HG03432 (cell line): Measurements from ENCODE around the gene CERS2.
"Not testable (repeated sequence)": the region's sequence is repeated elsewhere in the genome, so short reads cannot be mapped to it uniquely, and the experiment has no call there.

ENCODE experiments used
- ATAC-seq: cut with Tn5 transposase; IDR thresholded peaks from one replicate; pipeline ENCODE4 v1.9.1; 2021; ENCODE audit warnings: mild to moderate bottlenecking, moderate library complexity; ENCODE audit not compliant: unreplicated experiment

The CERS2 gene

DNA sequence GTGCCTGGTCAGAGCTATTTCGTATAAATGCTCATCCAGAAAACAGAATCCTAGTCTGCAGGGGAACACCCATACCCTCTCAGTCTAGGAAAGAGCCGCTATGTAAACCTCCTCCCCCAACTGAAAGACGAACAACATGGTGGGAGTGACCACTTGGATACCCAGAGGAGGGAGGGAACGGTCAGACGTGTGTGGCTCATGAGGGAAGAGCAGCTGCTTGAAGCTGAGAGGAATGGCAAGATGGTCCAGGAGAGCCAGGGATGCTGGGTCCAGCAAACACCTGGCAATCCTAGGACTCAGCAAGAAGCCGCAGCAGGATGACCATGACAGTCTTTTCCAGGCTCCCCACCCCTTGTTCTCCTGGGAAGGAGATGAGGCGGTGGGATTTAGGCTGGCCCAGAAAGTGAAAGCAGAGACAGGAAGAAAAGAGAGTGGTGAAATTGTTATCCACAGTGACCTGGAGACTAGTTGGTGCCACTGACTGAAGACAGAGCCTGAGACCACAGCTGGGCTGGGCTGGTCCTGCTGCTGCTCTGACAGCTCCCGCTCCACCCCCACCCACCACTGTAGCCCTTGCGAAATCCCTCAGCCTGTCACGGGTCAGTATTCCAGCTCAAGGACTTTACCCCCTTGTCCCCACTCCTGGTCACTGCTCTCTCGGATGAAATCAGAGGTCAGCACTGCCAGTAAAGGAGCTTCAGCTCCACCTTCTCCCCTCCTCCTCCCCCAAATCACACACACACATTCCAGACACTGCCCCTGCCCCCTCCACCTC lies 3.6 kb downstream of the CERS2 start:
- ATAC-seq = no peak

DNA sequence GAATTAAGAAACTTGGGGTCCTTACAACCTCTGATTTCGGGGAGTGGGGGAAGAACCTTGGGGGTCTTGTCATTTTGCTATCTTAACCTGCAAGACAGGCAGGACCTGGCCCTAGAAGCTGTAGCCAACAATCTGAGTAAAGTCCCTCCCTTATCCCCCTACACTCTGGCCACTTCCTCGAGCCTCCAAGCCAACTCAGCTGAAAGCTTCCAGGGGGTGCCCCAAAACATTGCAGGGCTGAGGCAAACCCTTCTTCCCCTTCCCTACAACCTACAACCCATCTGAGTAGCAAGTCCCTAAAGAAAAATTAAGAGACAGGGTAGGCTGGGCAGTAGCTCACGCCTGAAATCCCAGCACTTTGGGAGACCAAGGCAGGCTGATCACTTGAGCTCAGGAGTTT lies 5.0 kb downstream of the CERS2 start:
- ATAC-seq = no peak

DNA sequence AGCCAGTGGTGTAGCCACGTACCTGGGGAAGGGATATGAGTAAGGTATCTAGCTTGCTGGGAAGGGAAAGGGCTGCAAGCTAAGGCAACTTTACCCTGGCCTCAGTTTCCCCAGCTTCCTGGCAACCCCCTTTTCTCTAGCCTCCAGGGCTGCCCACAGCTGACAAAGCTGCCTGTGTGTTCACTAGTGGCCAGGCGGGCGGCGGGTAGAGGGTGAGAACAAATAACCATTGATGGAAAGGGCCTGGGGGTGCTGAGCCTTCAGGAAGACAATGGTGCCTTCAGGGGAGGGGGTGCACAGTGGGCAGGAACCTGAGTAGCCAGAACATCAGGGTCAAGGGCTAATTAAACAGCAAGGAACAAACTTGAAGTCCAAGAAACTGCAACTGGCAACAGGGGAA lies 6.1 kb downstream of the CERS2 start:
- ATAC-seq = no peak

DNA sequence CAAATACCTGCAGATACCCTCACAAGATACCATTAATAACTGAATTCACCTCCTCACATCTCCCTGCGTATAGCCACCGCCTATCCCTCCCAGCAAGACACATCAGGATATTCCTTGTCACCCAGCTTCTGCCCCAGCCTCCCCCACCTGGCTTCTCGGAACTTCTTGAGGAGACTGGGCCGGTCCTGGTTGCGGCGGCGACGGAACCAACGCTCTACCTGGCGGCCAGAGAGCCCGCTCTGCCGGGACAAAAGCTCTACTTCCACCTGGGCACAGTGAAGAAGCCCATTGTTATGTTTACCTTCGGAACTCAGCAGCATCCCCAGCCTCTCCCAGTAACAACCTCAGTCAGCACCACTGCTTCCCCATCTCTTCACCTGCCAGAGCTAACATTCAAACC lies 6.7 kb downstream of the CERS2 start:
- ATAC-seq = no peak

DNA sequence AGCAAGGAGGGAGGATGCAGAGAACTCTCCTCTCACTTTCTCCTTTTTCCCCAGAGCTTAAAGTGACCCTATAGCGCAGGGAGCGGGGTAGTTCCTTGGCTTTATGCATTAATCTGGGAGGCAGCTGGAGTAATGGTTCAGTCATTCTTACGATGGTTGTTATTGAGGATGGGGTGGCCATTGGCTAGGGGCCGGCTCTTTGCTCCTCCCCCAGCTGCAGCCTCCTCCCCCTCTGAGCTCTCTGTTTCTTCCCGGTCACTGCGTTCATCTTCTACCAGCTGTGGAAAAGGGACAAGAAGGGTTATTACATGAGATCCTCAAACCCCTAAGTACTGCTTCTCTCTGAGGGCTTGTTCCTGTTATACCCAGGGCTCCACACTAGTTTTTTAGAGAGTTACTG lies 8.6 kb downstream of the CERS2 start:
- no peak for ATAC-seq

DNA sequence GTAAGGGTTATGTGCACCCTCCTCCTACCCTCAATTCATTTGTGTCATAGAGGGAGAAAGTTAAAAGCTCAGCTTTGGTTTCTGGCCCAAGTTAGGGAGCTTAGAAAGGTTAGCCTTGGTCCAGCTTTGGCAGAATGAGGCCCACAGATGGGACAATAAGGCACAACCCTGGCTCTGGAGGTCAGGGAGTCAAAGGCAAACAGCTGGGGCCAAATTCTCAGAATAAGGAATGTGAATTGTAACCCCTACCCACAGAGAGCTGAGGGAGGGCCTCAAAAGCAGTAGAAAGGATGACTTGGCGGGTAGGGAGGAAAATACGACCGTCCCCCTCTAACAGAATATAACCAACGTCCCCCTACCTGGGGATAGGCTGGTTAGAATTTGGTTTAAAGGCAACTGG lies 9.0 kb downstream of the CERS2 start:
- no peak for ATAC-seq

DNA sequence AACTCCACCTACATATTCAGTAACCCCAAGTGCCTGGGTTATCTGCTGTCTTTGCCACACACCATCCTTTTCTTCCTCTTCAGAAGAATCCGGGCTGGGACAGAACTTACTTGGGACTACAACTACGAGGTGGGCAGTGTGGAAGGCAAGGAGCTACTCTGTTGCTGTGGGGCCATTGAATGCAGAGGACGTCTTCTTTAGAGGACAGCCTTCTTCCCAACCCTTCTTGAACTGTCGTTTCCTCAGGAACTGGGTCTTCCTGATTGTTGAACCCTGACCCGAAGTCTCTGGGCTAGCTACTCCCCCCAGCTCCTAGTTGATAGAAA lies 10.5 kb downstream of the CERS2 start:
- ATAC-seq = no peak

DNA sequence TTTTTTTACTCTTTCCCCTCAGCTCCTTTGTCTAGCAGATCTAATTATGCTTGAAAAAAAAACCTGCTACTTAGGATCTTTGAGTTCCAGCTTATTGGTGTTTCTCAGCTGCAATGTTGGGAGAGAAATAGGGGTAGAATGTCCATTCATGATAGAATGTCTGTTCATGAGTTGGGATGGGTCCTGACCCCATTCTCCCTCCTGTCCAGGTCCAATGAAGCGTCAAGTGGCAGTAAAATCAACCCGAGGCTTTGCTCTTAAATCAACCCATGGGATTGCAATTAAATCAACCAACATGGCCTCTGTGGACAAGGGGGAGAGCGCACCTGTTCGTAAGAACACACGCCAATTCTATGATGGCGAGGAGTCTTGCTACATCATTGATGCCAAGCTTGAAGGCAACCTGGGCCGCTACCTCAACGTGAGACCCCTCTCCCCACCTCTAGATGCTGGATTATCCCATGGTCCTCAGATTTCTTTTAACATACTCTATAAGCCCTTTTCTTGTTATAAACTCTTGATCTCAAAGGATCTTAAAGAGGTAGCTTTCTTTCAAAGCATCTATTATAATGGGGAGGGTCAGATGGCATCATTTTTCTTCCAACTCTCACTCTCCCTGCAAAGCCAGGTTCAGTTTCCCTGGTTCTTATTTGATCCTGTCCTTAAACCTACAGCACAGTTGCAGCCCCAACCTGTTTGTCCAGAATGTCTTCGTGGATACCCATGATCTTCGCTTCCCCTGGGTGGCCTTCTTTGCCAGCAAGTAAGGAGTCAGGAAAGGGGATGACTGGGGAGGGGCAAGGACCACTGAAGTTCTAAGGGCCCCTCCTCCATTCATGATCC lies 11.1 kb downstream of the CERS2 start:
- no peak for ATAC-seq

DNA sequence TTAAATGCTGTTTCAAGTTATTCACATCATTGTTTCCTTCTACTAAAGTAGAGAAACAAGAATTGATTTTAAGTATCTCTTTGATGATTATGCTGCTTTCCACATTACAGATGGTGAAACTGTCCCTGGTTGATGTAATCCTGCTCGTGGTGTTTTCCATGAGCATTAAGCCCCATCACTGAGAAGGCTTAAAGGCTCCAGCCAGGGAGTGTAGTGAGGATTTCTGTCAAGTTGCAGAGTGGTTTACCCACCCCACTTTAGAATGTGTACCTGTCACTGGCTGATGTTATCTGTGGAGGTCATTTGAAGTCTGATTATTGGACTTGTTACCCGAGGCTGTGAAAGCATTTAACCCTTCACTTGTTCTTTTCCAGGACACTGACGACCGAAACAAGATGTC lies 12.9 kb downstream of the CERS2 start:
- no peak for ATAC-seq

DNA sequence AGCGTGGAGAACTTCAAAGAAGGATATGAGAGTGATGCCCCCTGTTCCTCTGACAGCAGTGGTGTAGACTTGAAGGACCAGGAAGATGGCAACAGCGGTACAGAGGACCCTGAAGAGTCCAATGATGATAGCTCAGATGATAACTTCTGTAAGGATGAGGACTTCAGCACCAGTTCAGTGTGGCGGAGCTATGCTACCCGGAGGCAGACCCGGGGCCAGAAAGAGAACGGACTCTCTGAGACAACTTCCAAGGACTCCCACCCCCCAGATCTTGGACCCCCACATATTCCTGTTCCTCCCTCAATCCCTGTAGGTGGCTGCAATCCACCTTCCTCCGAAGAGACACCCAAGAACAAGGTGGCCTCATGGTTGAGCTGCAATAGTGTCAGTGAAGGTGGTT lies 14.0 kb downstream of the CERS2 start:
- no peak for ATAC-seq

DNA sequence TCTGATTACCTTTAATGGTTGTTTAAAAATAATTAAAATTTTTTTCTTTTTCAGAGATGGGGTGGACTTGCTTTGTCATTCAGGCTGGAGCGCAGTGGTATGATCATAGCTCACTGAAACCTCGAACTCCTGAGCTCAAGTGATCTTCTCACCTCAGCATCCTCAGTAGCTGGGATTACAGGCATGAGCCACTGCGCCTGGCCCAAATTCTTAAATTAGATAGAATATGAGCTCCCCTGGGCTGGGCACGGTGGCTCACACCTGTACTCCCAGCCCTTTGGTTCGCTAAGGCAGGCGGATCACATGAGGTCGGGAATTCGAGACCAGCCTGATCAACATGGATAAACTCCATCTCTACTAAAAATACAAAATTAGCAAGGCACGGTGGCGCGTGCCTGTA lies 17.0 kb downstream of the CERS2 start:
- ATAC-seq = no peak

DNA sequence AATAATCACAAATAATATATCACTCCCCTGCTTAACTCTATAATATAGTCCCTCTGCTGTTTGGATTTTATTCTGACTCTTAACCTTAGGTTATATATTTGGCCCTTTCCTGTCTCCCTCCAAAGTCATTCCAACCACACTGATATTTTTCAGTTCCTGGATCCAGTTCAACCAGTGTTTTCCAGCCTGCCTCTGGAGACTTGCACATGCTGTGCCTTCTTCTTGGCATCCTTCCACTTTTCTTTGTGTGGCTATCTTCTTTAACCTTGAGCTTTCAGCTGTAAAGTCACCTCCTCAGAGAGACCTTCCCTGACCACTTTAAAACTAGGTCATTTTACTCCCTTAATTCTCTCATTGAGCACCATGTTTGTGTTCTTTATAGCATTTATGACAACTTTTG lies 19.4 kb downstream of the CERS2 start:
- no peak for ATAC-seq

DNA sequence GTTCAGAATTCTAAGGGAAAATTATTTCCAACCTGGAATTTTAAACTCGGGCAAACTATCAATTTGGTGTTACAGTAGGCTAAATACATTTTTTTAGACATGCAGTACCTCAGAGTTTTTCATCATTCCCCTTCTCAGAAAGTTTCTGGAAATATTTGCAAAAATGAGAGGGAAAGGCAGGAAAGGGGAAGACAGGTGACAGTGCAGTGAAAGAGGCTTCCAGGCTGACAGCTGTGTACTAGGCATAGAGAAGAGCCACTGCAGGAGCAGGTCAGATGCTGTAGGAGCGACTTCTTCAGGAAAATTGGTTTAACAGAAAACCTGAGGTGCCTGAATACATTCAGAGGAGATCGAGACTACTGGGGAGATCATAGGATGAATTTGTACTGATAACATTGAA lies 19.9 kb downstream of the CERS2 start:
- ATAC-seq = no peak

DNA sequence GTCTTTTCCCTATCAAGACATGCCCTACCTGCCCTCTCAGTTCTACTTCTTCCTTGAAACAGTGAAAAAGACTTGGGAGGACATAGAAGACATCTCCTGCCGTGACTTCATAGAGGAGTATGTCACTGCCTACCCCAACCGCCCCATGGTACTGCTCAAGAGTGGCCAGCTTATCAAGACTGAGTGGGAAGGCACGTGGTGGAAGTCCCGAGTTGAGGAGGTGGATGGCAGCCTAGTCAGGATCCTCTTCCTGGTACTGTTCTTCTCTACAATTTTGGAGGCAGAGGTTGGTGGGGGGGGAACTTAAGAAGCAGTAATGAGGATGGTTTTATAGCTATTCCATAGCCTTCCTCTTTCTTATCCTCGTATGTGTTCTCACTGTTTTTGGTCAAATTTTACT lies 29.8 kb downstream of the CERS2 start:
- no peak for ATAC-seq

DNA sequence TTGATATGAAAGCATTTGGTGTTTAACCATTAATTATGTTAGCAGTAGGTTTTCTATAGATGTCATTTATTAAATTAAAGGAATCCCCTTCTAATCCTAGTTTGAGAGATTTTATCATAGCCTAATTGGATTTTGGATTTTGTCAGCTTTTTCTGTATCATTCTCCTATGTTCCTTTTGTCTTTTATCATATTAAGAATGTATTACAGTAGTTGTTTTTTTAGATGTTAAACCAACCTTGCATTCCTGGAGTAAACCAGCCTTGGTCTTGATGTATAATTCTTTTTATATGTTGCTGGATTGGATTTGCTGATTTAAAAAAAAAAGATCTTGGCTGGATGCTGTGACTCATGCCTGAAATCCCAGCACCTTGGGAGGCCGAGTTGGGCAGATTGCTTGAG lies 42.9 kb downstream of the CERS2 start:
- no peak for ATAC-seq

DNA sequence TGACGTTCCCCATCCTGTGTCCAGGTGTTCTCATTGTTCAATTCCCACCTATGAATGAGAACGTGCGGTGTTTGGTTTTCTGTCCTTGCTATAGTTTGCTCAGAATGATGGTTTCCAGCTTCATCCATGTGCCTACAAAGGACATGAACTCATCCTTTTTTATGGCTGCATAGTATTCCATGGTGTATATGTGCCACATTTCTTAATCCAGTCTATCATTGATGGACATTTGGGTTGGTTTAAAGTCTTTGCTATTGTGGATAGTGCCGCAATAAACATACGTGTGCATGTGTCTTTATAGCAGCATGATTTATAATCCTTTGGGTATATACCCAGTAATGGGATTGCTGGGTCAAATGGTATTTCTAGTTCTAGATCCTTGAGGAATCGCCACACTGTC lies 45.9 kb downstream of the CERS2 start:
- ATAC-seq = not testable (repeated sequence)

DNA sequence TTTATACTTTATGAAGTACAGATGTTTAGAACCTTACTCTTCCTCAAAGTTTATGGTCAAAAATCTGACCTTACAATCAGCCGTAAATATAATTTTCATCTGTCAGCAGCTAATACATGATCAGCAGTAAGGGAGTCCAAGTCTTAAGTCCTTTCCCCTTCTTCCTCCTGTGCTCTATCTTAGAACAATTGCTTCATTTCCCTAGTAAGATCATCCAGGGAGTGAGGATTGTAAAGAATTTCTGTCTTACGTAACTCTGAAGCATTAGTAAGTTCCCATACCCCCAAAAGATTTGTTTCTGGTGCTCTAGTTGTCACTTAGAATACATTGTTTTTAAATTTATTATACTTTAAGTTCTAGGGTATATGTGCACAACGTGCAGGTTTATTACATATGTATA lies 46.3 kb downstream of the CERS2 start:
- no peak for ATAC-seq

DNA sequence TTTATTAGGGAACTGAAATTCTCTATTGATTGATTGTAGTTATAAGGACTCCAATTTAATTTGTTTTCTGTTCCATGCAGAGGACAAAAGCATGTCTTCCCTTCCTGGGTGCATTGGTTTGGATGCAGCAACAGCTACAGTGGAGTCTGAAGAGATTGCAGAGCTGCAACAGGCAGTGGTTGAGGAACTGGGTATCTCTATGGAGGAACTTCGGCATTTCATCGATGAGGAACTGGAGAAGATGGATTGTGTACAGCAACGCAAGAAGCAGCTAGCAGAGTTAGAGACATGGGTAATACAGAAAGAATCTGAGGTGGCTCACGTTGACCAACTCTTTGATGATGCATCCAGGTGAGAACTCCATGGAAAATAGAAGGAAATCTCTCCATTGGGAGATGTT lies 47.0 kb downstream of the CERS2 start:
- ATAC-seq = no peak

DNA sequence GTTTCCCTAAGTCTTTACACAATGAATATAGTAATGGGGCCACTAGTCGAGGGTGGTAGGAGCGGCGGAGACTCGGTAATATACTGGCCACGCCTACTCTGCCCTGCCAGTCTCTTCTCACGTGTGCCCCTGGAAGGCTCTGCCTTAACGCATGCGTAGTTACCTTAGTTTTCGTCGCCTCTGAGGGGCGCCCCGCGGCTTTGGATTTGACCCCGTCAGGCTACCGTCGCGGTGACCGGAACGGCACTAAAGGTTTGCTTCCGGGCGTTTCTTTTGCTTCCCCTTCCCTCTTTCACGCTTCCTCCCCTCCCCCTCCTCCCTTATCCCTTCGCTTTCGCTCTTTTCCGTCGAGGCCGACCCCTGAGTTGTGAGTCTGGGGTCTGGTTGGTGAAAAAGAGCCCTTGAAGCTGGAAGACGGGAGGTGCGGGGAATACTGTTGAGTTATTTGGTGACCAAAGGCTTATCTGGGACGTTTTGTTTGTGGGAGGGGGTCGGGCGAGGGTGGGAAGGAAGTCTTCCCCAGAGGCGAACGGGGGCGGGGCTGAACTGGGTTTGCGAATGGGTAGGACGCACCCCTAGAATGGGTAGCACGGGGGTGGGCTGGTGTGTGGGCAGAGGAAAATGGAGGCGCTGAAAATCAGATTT lies 48.4 kb downstream of the CERS2 start, which contains the start of gene SETDB1:
SETDB1 (plus strand) TSS at position 267 of the 645 bp plus-strand sequence. CDS start 1,352 bp downstream, outside the sequence.
- peak; percentile 79 for ATAC-seq

DNA sequence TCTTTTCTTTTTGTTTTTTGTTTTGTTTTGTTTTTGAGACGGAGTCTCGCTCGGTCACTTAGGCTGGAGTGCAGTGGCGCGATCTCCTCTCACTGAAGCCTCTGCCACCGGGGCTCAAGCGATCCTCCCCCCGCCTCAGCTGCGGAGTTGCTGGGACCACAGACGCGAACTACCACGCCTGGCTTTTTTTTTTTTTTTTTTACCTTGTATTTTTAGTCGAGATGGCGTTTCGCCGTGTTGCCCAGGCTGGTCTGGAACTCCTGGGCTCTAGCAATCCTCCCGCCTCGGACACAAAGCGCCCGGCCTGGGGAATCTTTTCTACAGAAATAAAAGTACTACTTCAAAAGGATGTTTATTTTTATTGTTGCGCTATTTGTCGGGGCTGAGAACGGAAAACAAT lies 49.6 kb downstream of the CERS2 start:
- no peak for ATAC-seq

DNA sequence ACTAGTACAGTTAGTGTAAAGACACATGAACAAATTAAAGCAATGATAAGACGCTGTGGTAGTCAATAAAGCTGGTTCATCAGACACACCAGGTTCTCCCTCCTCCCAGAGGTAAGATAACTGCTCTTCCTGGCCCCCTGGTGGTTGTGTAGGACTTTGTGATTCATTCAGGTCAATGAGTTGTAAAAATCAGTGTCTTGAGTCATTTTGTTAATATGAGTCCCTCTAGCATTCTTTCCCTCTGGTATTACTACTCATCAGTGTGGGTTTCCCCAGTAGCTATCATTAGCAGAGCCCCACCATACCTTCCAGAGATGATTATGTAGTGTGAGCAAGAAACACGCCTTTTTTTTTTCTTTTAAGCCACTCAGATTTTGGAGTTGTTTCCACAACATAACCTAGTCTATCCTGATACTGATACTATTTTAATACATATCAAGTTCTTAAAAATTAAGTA lies 52.1 kb downstream of the CERS2 start:
- peak; percentile 55 for ATAC-seq

DNA sequence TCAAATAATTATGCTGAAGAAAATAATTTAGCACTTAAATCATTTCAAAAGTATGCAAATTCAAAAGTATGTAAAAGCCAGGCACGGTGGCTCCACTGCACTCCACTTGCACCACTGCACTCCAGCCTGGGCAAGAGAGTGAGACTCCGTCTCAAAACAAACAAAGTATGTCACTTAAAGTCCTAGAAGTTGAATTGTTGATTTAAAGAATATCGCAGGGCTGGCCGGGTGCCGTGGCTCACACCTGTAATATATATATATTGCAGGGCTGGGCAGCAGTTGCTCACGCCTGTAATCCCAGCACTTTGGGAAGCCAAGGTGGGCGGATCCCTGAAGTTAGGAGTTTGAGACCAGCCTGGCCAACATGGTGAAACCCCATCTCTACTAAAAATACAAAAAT lies 57.2 kb downstream of the CERS2 start:
- no peak for ATAC-seq
